HEK293 (cell line): ENCODE data around the gene TRIM9.

Experiments
- CTCF ChIA-PET: fragments of 350-600 bp; formaldehyde crosslinking; extraction: SDS; loops from one replicate; lab custom pipeline; 2021; ENCODE audit warnings: antibody characterized with exemption; lab: Yijun Ruan, JAX
- POLR2A ChIA-PET: fragments of 300-600 bp; formaldehyde crosslinking; extraction: SDS; loops from one replicate; lab custom pipeline; 2020; ENCODE audit warnings: antibody characterized with exemption, inconsistent platforms; lab: Yijun Ruan, JAX
- H3K27ac ChIP-seq: fragments of 200-500 bp; sonication (Bioruptor generic); 2 replicates; pipeline ENCODE4 v1.5.1; 2014; ENCODE audit warnings: low read depth, low read length, control low read depth, inconsistent platforms; ENCODE audit errors: extremely low read depth
- H3K36me3 ChIP-seq, 2 experiments: fragments of 200-500 bp in 1 of 2; sonication (Bioruptor generic) in 1 of 2; 1 replicate in 1 of 2; 2 replicates in 1 of 2; pipeline ENCODE4 v1.5.1; 2014 to 2017; ENCODE audit warnings: inconsistent platforms in 2 of 2, low read length in 2 of 2; ENCODE audit not compliant: control insufficient read depth in 2 of 2, insufficient read depth in 1 of 2
- H3K4me1 ChIP-seq: fragments of 200-500 bp; sonication (Bioruptor generic); 2 replicates; pipeline ENCODE4 v1.5.1; 2014; ENCODE audit warnings: mild to moderate bottlenecking, low read length, inconsistent platforms; ENCODE audit not compliant: control insufficient read depth, insufficient read depth
- H3K4me3 ChIP-seq: 2 replicates; pipeline ENCODE4 v1.5.1; 2011; ENCODE audit warnings: low read depth, mild to moderate bottlenecking, control low read depth, low read length, moderate library complexity
- H3K9me3 ChIP-seq: fragments of 200-500 bp; sonication (Bioruptor generic); 2 replicates; pipeline ENCODE4 v1.5.1; 2014; ENCODE audit warnings: low read depth, low read length, inconsistent platforms; ENCODE audit not compliant: control insufficient read depth, insufficient read depth
- GLIS2 ChIP-seq: fragments of 450-650 bp; formaldehyde crosslinking; IDR thresholded peaks from 2 replicates; pipeline ENCODE4 v1.5.1; 2016; ENCODE audit warnings: missing biosample characterization, missing genetic modification characterization
- RBAK ChIP-seq: fragments of 450-650 bp; formaldehyde crosslinking; IDR thresholded peaks from 2 replicates; pipeline ENCODE4 v1.5.1; 2016; ENCODE audit warnings: missing biosample characterization, missing genetic modification characterization
- YY2 ChIP-seq: fragments of 450-650 bp; formaldehyde crosslinking; IDR thresholded peaks from 2 replicates; pipeline ENCODE4 v1.5.1; 2016; ENCODE audit warnings: missing biosample characterization, missing genetic modification characterization
- ZFHX2 ChIP-seq: fragments of 450-650 bp; formaldehyde crosslinking; conservative IDR thresholded peaks from 2 replicates; pipeline ENCODE4 v1.5.1; 2016; ENCODE audit warnings: missing biosample characterization, missing genetic modification characterization
- ZFP37 ChIP-seq: fragments of 450-650 bp; formaldehyde crosslinking; IDR thresholded peaks from 2 replicates; pipeline ENCODE4 v1.5.1; 2016; ENCODE audit warnings: missing biosample characterization, missing genetic modification characterization
- ZNF114 ChIP-seq: fragments of 450-650 bp; formaldehyde crosslinking; IDR thresholded peaks from 2 replicates; pipeline ENCODE4 v1.5.0; 2017; ENCODE audit warnings: missing biosample characterization, missing genetic modification characterization
- ZNF121 ChIP-seq: fragments of 450-650 bp; formaldehyde crosslinking; IDR thresholded peaks from 2 replicates; pipeline ENCODE4 v1.5.1; 2016; ENCODE audit warnings: missing biosample characterization, missing genetic modification characterization
- ZNF16 ChIP-seq: fragments of 450-650 bp; formaldehyde crosslinking; IDR thresholded peaks from 2 replicates; pipeline ENCODE4 v1.5.1; 2016; ENCODE audit warnings: low read depth, missing biosample characterization, missing genetic modification characterization
- ZNF335 ChIP-seq: fragments of 450-650 bp; formaldehyde crosslinking; conservative IDR thresholded peaks from 2 replicates; pipeline ENCODE4 v1.5.1; 2016; ENCODE audit warnings: missing biosample characterization, missing genetic modification characterization
- ZNF404 ChIP-seq: fragments of 450-650 bp; formaldehyde crosslinking; IDR thresholded peaks from 2 replicates; pipeline ENCODE4 v1.5.1; 2017; ENCODE audit warnings: missing biosample characterization, missing genetic modification characterization
- ZNF426 ChIP-seq: fragments of 450-650 bp; formaldehyde crosslinking; IDR thresholded peaks from 2 replicates; pipeline ENCODE4 v1.5.1; 2017; ENCODE audit warnings: missing biosample characterization, missing genetic modification characterization, mild to moderate bottlenecking, inconsistent platforms, moderate library complexity
- ZNF433 ChIP-seq: fragments of 450-650 bp; formaldehyde crosslinking; IDR thresholded peaks from 2 replicates; pipeline ENCODE4 v1.5.1; 2016; ENCODE audit warnings: missing biosample characterization, missing genetic modification characterization, low read depth
- ZNF473 ChIP-seq: fragments of 450-650 bp; formaldehyde crosslinking; IDR thresholded peaks from 2 replicates; pipeline ENCODE4 v1.5.1; 2017; ENCODE audit warnings: missing biosample characterization, missing genetic modification characterization
- ZNF510 ChIP-seq: fragments of 450-650 bp; formaldehyde crosslinking; IDR thresholded peaks from 2 replicates; pipeline ENCODE4 v1.5.1; 2018; ENCODE audit warnings: mild to moderate bottlenecking, missing genetic modification characterization, missing biosample characterization; ENCODE audit not compliant: insufficient replicate concordance
- ZNF521 ChIP-seq: fragments of 450-650 bp; formaldehyde crosslinking; IDR thresholded peaks from 2 replicates; pipeline ENCODE4 v1.5.1; 2017; ENCODE audit warnings: missing biosample characterization, mild to moderate bottlenecking, missing genetic modification characterization
- ZNF529 ChIP-seq: fragments of 450-650 bp; formaldehyde crosslinking; IDR thresholded peaks from 2 replicates; pipeline ENCODE4 v1.5.1; 2017; ENCODE audit warnings: missing genetic modification characterization, missing biosample characterization; ENCODE audit not compliant: insufficient replicate concordance
- ZNF530 ChIP-seq: fragments of 450-650 bp; formaldehyde crosslinking; IDR thresholded peaks from 2 replicates; pipeline ENCODE4 v1.5.1; 2016; ENCODE audit warnings: low read depth, missing biosample characterization, missing genetic modification characterization
- ZNF544 ChIP-seq: fragments of 450-650 bp; formaldehyde crosslinking; IDR thresholded peaks from 2 replicates; pipeline ENCODE4 v1.5.0; 2017; ENCODE audit warnings: missing biosample characterization, missing genetic modification characterization
- ZNF621 ChIP-seq: fragments of 450-650 bp; formaldehyde crosslinking; IDR thresholded peaks from 2 replicates; pipeline ENCODE4 v1.5.1; 2017; ENCODE audit warnings: missing biosample characterization, missing genetic modification characterization
- ZNF677 ChIP-seq: fragments of 450-650 bp; IDR thresholded peaks from 2 replicates; pipeline ENCODE4 v1.5.0; 2018; ENCODE audit warnings: missing biosample characterization, mild to moderate bottlenecking, missing genetic modification characterization, moderate library complexity
- ZNF768 ChIP-seq: fragments of 450-650 bp; formaldehyde crosslinking; IDR thresholded peaks from 2 replicates; pipeline ENCODE4 v1.5.1; 2018; ENCODE audit warnings: missing biosample characterization, mild to moderate bottlenecking, missing genetic modification characterization
- ZNF785 ChIP-seq: fragments of 450-650 bp; formaldehyde crosslinking; IDR thresholded peaks from 2 replicates; pipeline ENCODE4 v1.5.1; 2016; ENCODE audit warnings: missing biosample characterization, missing genetic modification characterization
- TF ChIP-seq, protein P1 (sequence below): fragments of 450-650 bp; formaldehyde crosslinking; IDR thresholded peaks from 2 replicates; pipeline ENCODE4 v1.5.1; 2016; ENCODE audit warnings: missing biosample characterization, missing genetic modification characterization
- TF ChIP-seq, protein P2 (sequence below): fragments of 450-650 bp; formaldehyde crosslinking; IDR thresholded peaks from 2 replicates; pipeline ENCODE4 v1.5.1; 2017; ENCODE audit warnings: missing biosample characterization, mild to moderate bottlenecking, missing genetic modification characterization, moderate library complexity
- TF ChIP-seq, protein P3 (sequence below): fragments of 450-650 bp; formaldehyde crosslinking; IDR thresholded peaks from 2 replicates; pipeline ENCODE4 v1.5.1; 2016; ENCODE audit warnings: missing biosample characterization, missing genetic modification characterization, borderline replicate concordance
- TF ChIP-seq, protein P4 (sequence below): fragments of 450-650 bp; formaldehyde crosslinking; IDR thresholded peaks from 2 replicates; pipeline ENCODE4 v1.5.1; 2016; ENCODE audit warnings: missing biosample characterization, missing genetic modification characterization, low read depth

The TRIM9 gene

DNA sequence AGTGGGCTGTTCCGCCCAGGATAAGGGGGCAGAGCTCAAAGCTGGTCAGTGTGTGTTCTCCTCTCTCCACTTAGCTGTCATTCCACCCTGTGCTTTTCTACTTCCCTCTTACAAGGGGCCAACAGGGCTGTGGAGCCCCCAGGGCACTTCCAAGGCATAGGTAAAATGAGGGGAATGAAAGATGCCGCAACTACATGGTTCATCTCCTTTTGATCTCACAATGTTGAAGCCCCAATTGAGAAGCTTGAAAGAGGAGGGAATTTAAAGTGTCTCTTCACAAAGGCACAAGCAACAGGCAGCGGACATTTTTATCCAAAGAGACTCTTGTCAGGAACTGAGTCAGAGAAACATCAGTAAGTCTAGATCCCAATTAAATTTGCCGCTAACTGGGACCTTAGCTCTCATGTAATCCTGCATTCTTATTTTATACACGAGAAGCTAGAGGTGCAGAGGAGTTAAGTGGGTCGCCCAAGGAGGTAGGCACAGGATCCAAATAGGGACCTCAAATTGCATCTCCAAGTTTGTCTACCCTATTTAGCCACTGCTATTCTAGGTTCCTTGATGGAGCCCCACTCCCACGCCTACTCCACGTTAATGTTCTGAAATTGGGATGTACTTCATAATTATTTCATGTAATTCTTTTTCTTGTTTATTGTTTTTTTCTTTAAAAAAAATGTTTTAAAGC is 20.1 kb downstream of the TRIM9 start:
- H3K4me1 ChIP-seq = peaks cover 19% of the 10 kb centered on the region
- POLR2A ChIA-PET = no interaction called here
- CTCF ChIA-PET = interaction anchor here (1.4 kb wide), 1 partner anchor 10 kb away, joined by 3 read pairs; no protein-coding TSS in a partner anchor
- no peak overlapping the region for H3K4me3 ChIP-seq
- no peaks in the 10 kb centered on the region for H3K36me3 ChIP-seq
- H3K9me3 ChIP-seq = no peaks in the 10 kb centered on the region
- TF ChIP-seq ZNF785 (no peak), ZNF544 (tag by site-specific recombination) (no peak), YY2 (no peak), ZNF530 (tag by site-specific recombination) (no peak), ZNF433 (no peak), ZNF768 (tag by site-specific recombination) (no peak), RBAK (no peak), ZNF521 (tag by site-specific recombination) (no peak), GLIS2 (tag by site-specific recombination) (no peak), ZNF121 (no peak)
- TF ChIP-seq, protein P1, sequence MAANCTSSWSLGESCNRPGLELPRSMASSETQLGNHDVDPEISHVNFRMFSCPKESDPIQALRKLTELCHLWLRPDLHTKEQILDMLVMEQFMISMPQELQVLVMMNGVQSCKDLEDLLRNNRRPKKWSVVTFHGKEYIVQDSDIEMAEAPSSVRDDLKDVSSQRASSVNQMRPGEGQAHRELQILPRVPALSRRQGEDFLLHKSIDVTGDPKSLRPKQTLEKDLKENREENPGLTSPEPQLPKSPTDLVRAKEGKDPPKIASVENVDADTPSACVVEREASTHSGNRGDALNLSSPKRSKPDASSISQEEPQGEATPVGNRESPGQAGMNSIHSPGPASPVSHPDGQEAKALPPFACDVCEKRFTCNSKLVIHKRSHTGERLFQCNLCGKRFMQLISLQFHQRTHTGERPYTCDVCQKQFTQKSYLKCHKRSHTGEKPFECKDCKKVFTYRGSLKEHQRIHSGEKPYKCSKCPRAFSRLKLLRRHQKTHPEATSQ (tag by site-specific recombination) = no peak
- TF ChIP-seq, protein P2, sequence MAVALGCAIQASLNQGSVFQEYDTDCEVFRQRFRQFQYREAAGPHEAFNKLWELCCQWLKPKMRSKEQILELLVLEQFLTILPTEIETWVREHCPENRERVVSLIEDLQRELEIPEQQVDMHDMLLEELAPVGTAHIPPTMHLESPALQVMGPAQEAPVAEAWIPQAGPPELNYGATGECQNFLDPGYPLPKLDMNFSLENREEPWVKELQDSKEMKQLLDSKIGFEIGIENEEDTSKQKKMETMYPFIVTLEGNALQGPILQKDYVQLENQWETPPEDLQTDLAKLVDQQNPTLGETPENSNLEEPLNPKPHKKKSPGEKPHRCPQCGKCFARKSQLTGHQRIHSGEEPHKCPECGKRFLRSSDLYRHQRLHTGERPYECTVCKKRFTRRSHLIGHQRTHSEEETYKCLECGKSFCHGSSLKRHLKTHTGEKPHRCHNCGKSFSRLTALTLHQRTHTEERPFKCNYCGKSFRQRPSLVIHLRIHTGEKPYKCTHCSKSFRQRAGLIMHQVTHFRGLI = no peak
- H3K27ac ChIP-seq = no peak overlapping the region

GRCh38 chr14:51073731-51074130 is 21.2 kb downstream of the TRIM9 start:
- ChIA-PET POLR2A (interaction anchor here (1.2 kb wide), 1 partner anchor 21 kb away, joined by 4 read pairs; the partner anchor contains the start of gene TRIM9), CTCF (interaction anchor here (0.8 to 1.4 kb wide), 2 partner anchors 11 to 243 kb away, joined by 3 read pairs; no protein-coding TSS in a partner anchor)
- no peaks in the 10 kb centered on the region for H3K9me3 ChIP-seq
- TF ChIP-seq ZNF426 (tag by site-specific recombination) (no peak), ZFHX2 (no peak), ZNF16 (tag by site-specific recombination) (no peak), ZNF404 (tag by site-specific recombination) (no peak), ZNF335 (tag by site-specific recombination) (no peak), ZNF677 (tag by site-specific recombination) (no peak), ZNF473 (tag by site-specific recombination) (no peak), ZNF529 (tag by site-specific recombination) (no peak), ZNF510 (tag by site-specific recombination) (no peak), ZFP37 (no peak), ZNF621 (no peak), ZNF114 (tag by site-specific recombination) (no peak)
- TF ChIP-seq, protein P3, sequence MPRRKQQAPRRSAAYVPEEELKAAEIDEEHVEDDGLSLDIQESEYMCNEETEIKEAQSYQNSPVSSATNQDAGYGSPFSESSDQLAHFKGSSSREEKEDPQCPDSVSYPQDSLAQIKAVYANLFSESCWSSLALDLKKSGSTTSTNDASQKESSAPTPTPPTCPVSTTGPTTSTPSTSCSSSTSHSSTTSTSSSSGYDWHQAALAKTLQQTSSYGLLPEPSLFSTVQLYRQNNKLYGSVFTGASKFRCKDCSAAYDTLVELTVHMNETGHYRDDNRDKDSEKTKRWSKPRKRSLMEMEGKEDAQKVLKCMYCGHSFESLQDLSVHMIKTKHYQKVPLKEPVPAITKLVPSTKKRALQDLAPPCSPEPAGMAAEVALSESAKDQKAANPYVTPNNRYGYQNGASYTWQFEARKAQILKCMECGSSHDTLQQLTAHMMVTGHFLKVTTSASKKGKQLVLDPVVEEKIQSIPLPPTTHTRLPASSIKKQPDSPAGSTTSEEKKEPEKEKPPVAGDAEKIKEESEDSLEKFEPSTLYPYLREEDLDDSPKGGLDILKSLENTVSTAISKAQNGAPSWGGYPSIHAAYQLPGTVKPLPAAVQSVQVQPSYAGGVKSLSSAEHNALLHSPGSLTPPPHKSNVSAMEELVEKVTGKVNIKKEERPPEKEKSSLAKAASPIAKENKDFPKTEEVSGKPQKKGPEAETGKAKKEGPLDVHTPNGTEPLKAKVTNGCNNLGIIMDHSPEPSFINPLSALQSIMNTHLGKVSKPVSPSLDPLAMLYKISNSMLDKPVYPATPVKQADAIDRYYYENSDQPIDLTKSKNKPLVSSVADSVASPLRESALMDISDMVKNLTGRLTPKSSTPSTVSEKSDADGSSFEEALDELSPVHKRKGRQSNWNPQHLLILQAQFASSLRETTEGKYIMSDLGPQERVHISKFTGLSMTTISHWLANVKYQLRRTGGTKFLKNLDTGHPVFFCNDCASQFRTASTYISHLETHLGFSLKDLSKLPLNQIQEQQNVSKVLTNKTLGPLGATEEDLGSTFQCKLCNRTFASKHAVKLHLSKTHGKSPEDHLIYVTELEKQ (tag by site-specific recombination) = no peak
- TF ChIP-seq, protein P4, sequence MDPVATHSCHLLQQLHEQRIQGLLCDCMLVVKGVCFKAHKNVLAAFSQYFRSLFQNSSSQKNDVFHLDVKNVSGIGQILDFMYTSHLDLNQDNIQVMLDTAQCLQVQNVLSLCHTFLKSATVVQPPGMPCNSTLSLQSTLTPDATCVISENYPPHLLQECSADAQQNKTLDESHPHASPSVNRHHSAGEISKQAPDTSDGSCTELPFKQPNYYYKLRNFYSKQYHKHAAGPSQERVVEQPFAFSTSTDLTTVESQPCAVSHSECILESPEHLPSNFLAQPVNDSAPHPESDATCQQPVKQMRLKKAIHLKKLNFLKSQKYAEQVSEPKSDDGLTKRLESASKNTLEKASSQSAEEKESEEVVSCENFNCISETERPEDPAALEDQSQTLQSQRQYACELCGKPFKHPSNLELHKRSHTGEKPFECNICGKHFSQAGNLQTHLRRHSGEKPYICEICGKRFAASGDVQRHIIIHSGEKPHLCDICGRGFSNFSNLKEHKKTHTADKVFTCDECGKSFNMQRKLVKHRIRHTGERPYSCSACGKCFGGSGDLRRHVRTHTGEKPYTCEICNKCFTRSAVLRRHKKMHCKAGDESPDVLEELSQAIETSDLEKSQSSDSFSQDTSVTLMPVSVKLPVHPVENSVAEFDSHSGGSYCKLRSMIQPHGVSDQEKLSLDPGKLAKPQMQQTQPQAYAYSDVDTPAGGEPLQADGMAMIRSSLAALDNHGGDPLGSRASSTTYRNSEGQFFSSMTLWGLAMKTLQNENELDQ (tag by site-specific recombination) = no peak

More at GRCh38 chr14:51073731-51074130, 21.2 kb downstream of the TRIM9 start:
- Histone ChIP-seq H3K4me3 (no peak overlapping the region), H3K27ac (no peak overlapping the region), H3K36me3 (no peaks in the 10 kb centered on the region), H3K4me1 (peaks cover 10% of the 10 kb centered on the region)
